HG02970 (cell line): ENCODE results near the gene BEAN1.

Source experiments
- ATAC-seq: cut with Tn5 transposase; IDR thresholded peaks from one replicate; pipeline ENCODE4 v1.9.1; 2021; ENCODE audit warnings: mild to moderate bottlenecking, moderate library complexity, moderate number of reproducible peaks; ENCODE audit not compliant: unreplicated experiment, low FRiP score

Gene BEAN1

GRCh38 chr16:66516509-66516807 is 89.4 kb downstream of the BEAN1 start:
- ATAC-seq: peak; percentile 10

GRCh38 chr16:66516808-66517585 is 89.9 kb downstream of the BEAN1 start:
- ATAC-seq: peak; percentile 97

GRCh38 chr16:66517586-66518263 is 90.6 kb downstream of the BEAN1 start:
- ATAC-seq: no peak

- ATAC-seq: no peak
These were observed 92.6 kb downstream of the BEAN1 start for GRCh38 chr16:66519482-66520373.

GRCh38 chr16:66520406-66521170 is 93.5 kb downstream of the BEAN1 start:
- ATAC-seq: no peak

GRCh38 chr16:66521252-66521713 is 94.2 kb downstream of the BEAN1 start:
- no peak for ATAC-seq

GRCh38 chr16:66521951-66522771 is 95.1 kb downstream of the BEAN1 start:
- ATAC-seq: no peak

- ATAC-seq: no peak
These were observed 95.9 kb downstream of the BEAN1 start for GRCh38 chr16:66522816-66523590.

DNA sequence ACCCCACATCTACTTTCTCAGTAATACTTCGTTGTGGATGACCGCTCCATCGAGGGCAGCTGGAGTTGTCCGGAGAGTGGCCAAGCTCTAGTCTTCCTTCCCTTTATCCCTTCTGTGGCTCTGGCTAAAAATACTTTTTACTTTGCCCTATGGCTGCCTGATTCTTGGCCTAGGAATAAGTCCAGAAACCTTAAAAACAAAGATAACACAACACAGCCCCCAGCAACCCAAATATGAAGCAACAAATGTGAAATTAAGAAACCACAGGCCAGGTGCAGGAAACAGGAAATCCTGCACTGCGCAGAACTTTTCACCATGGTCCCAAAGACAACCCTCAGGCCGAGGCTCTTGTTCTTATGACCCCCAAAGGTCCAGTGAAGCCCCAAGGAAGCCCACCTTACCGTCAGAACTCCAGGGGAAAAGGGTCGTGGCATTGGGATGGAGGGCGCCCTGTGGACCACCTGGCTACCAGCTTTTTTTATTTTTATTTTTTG is 96.8 kb downstream of the BEAN1 start:
- no peak for ATAC-seq

DNA sequence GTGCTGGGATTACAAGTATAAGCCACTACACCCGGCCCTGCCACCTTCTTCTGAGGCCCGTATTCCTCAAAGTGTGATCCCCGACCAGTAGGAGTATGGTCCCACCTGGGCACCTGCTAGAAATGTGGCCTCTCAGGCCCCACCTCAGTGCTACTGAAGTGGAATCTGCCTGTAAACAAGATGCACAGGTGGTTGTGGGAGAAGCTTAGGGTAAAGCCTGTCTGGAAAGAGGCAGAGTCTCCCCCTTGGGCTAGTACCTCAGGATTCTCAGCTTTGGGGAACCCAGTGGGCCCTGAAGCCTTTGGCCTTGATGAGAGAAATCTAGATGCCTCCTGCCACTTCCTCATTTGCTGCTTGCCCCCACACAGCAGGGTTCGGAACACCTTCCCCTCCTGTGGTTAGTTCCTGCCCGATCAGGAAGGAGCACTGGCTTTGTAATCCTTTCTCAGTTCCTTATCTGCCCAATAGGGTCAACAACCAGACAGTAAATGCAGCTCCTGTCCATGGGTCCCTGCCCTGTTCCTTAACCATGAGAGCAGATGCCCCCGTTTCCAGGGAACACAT is 97.6 kb downstream of the BEAN1 start:
- peak; percentile 55 for ATAC-seq

GRCh38 chr16:66525396-66526180 is 98.5 kb downstream of the BEAN1 start:
- ATAC-seq: no peak

DNA sequence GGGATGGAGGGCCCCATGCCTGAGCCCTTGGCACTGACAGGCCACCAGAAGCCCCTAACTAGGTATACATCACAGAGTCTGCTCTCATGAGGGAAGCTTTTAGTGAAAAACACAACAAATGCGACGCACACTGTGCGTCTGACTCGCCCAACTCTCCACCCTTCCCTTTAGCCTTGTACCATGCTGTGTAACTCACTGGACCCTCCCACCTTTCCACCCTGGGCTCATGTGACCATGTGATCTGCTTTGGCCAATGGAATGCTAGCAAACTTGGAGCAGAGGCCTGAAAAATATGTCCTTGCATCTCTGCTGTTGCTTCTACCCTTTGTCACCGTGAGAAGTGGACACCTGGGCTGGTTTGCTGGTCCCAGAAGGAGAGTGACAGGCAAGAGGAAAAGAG is 101.2 kb downstream of the BEAN1 start:
- no peak for ATAC-seq

- no peak for ATAC-seq
These were observed 102.4 kb downstream of the BEAN1 start for GRCh38 chr16:66529475-66529874.
